ENCODE measurements around the gene PLPPR4. TPM values are rescaled to one million over a fixed set of nuclear protein-coding genes. Genes with fewer than 3 reads are reported as not detected.
"Not testable (repeated sequence)": the region's sequence is repeated elsewhere in the genome, so short reads cannot be mapped to it uniquely, and the experiment has no call there.

PLPPR4 gene
- total RNA-seq, 1 donor from 2014 or later: 0.09 TPM

- Mint-ChIP-seq H3K4me3 (no peak overlapping the region), H3K27ac (no peak overlapping the region), H3K9me3 (no peaks in the 10 kb centered on the region), H3K4me1 (no peaks in the 10 kb centered on the region), H3K27me3 (ENCODE audit: insufficient read depth, low read depth) (no peaks in the 10 kb centered on the region), H3K36me3 (no peaks in the 10 kb centered on the region)
- no peak overlapping the region for H3K27ac ChIP-seq
- H3K9me3 ChIP-seq (ENCODE audit: low read depth): no peaks in the 10 kb centered on the region
- no peaks in the 10 kb centered on the region for H3K4me1 ChIP-seq
- H3F3A ChIP-seq (ENCODE audit: low read depth): no peaks in the 10 kb centered on the region
- no peak for DNase-seq (ENCODE audit: low spot score)
- H3K9ac ChIP-seq: no peak overlapping the region
- no peaks in the 10 kb centered on the region for H4K20me1 ChIP-seq (ENCODE audit: low read depth)
- no peaks in the 10 kb centered on the region for H3K79me2 ChIP-seq (ENCODE audit: low read depth)
- H3K36me3 ChIP-seq: no peaks in the 10 kb centered on the region
- no peak overlapping the region for H3K4me3 ChIP-seq
- no peak overlapping the region for H2AFZ ChIP-seq (replicated peaks)
- TF ChIP-seq CTCF (IDR thresholded peaks at IDR 0.05): no peak
- no peak for TF ChIP-seq EZH2phosphoT487 (IDR thresholded peaks at IDR 0.05)
- TF ChIP-seq EZH2 (IDR thresholded peaks at IDR 0.05): no peak
- H3K4me2 ChIP-seq: no peak overlapping the region
- H3K27me3 ChIP-seq: no peaks in the 10 kb centered on the region
Observed at GRCh38 chr1:99281105-99281504, 16.8 kb downstream of the PLPPR4 start.

- Histone ChIP-seq H3K36me3 (no peaks in the 10 kb centered on the region), H3K9me3 (ENCODE audit: low read depth) (no peaks in the 10 kb centered on the region), H3F3A (ENCODE audit: low read depth) (no peaks in the 10 kb centered on the region), H4K20me1 (ENCODE audit: low read depth) (no peaks in the 10 kb centered on the region), H3K4me1 (no peaks in the 10 kb centered on the region), H3K27me3 (no peaks in the 10 kb centered on the region), H3K27ac (no peak overlapping the region), H3K4me3 (no peak overlapping the region), H2AFZ (replicated peaks) (no peak overlapping the region), H3K79me2 (ENCODE audit: low read depth) (no peaks in the 10 kb centered on the region), H3K4me2 (no peak overlapping the region), H3K9ac (no peak overlapping the region)
- Mint-ChIP-seq H3K4me1 (no peaks in the 10 kb centered on the region), H3K27me3 (ENCODE audit: insufficient read depth, low read depth) (no peaks in the 10 kb centered on the region), H3K36me3 (no peaks in the 10 kb centered on the region), H3K9me3 (no peaks in the 10 kb centered on the region), H3K4me3 (no peak overlapping the region), H3K27ac (no peak overlapping the region)
- DNase-seq (ENCODE audit: low spot score): no peak
- TF ChIP-seq EZH2phosphoT487 (IDR thresholded peaks at IDR 0.05) (no peak), CTCF (IDR thresholded peaks at IDR 0.05) (no peak), EZH2 (IDR thresholded peaks at IDR 0.05) (no peak)
Observed at GRCh38 chr1:99282536-99282935, 18.2 kb downstream of the PLPPR4 start.

GRCh38 chr1:99283521-99283920, 19.2 kb downstream of the PLPPR4 start:
- not testable (repeated sequence) for H4K20me1 ChIP-seq (ENCODE audit: low read depth); H3K36me3 ChIP-seq; H3K4me3 ChIP-seq; H3F3A ChIP-seq (ENCODE audit: low read depth); H3K4me1 Mint-ChIP-seq; H3K79me2 ChIP-seq (ENCODE audit: low read depth); H3K27ac ChIP-seq; DNase-seq (ENCODE audit: low spot score); H3K27me3 ChIP-seq; H3K9ac ChIP-seq; H3K27me3 Mint-ChIP-seq (ENCODE audit: insufficient read depth, low read depth); H3K36me3 Mint-ChIP-seq; H3K9me3 Mint-ChIP-seq; H3K4me2 ChIP-seq; H3K27ac Mint-ChIP-seq; H2AFZ ChIP-seq (replicated peaks); H3K9me3 ChIP-seq (ENCODE audit: low read depth); H3K4me1 ChIP-seq; H3K4me3 Mint-ChIP-seq

- Histone ChIP-seq H3K79me2 (ENCODE audit: low read depth) (no peaks in the 10 kb centered on the region), H3K4me3 (no peak overlapping the region), H3F3A (ENCODE audit: low read depth) (no peaks in the 10 kb centered on the region), H3K9ac (no peak overlapping the region), H3K27me3 (no peaks in the 10 kb centered on the region), H3K36me3 (no peaks in the 10 kb centered on the region), H3K4me2 (no peak overlapping the region), H2AFZ (replicated peaks) (peak overlapping the region; percentile 57), H4K20me1 (ENCODE audit: low read depth) (no peaks in the 10 kb centered on the region), H3K27ac (no peak overlapping the region), H3K4me1 (no peaks in the 10 kb centered on the region), H3K9me3 (ENCODE audit: low read depth) (peaks cover 6% of the 10 kb centered on the region)
- DNase-seq (ENCODE audit: low spot score): no peak
- Mint-ChIP-seq H3K27me3 (ENCODE audit: insufficient read depth, low read depth) (no peaks in the 10 kb centered on the region), H3K36me3 (no peaks in the 10 kb centered on the region), H3K9me3 (peaks cover 7% of the 10 kb centered on the region), H3K4me1 (no peaks in the 10 kb centered on the region), H3K27ac (no peak overlapping the region), H3K4me3 (no peak overlapping the region)
- no peak for TF ChIP-seq EZH2phosphoT487 (IDR thresholded peaks at IDR 0.05)
- TF ChIP-seq EZH2 (IDR thresholded peaks at IDR 0.05): no peak
- no peak for TF ChIP-seq CTCF (IDR thresholded peaks at IDR 0.05)
Observed at GRCh38 chr1:99292886-99293285, 28.6 kb downstream of the PLPPR4 start.
